IPS-18a (cell line): ENCODE data around the gene JADE1.
A peak's percentile ranks its signal among the peaks of the same experiment; 100 is the strongest.

Experiments used
- H3K27ac ChIP-seq: one replicate; pipeline ENCODE4 v1.5.1; 2013; ENCODE audit warnings: low read length
- H3K27me3 ChIP-seq: one replicate; pipeline ENCODE4 v1.6.1; 2013; ENCODE audit warnings: mild to moderate bottlenecking, low read length; ENCODE audit not compliant: control insufficient read depth, insufficient read depth
- H3K36me3 ChIP-seq: one replicate; pipeline ENCODE4 v1.6.1; 2013; ENCODE audit warnings: low read depth, low read length; ENCODE audit not compliant: control insufficient read depth
- H3K4me1 ChIP-seq: one replicate; pipeline ENCODE4 v1.6.1; 2013; ENCODE audit warnings: low read depth, low read length; ENCODE audit not compliant: control insufficient read depth
- H3K4me3 ChIP-seq: one replicate; pipeline ENCODE4 v1.5.1; 2013; ENCODE audit warnings: low read length
- H3K9ac ChIP-seq: one replicate; pipeline ENCODE4 v1.6.1; 2013; ENCODE audit warnings: mild to moderate bottlenecking, low read length, moderate library complexity
- H3K9me3 ChIP-seq: one replicate; pipeline ENCODE4 v1.6.1; 2013; ENCODE audit warnings: low read depth, low read length; ENCODE audit not compliant: control insufficient read depth

Gene JADE1

GRCh38 chr4:128809477-128810330, at the start of gene JADE1:
Gene JADE1, plus strand, starts transcription at chr4:128809700. Its CDS starts 22,059 bp downstream, at chr4:128831759.
- peak within 1 kb of the TSS; percentile 96 for H3K27ac ChIP-seq

DNA sequence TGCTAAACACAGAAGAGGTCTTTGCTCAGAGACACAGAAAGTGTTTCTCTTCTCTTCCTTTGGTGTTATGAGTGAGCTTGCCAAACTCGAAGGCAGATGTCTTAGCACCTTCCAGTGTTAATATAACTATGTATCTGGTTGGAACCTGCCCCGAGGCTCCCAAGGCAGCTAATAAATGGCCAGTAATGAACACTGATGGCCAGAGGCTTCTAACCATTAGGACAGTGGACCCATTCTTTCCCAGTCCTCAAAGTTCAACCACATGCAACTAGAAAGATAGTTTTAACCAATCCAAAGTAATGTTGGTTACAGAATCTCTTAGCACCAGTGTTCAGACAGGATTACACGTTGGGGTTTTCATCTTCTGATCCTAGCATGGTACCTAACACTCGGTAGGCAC, 42.7 kb upstream of the JADE1 start:
- H3K4me3 ChIP-seq = no peak overlapping the region
- H3K4me1 ChIP-seq = no peaks in the 10 kb centered on the region
- no peak overlapping the region for H3K9ac ChIP-seq
- no peaks in the 10 kb centered on the region for H3K36me3 ChIP-seq
- no peaks in the 10 kb centered on the region for H3K9me3 ChIP-seq
- H3K27ac ChIP-seq = no peak overlapping the region
- H3K27me3 ChIP-seq = no peaks in the 10 kb centered on the region

More at GRCh38 chr4:128809477-128810330, at the start of gene JADE1:
- Histone ChIP-seq H3K4me3 (peak within 1 kb of the TSS; percentile 98), H3K36me3 (no peaks in the 10 kb centered on the region), H3K27me3 (no peaks in the 10 kb centered on the region), H3K9me3 (no peaks in the 10 kb centered on the region), H3K9ac (peak within 1 kb of the TSS; percentile 99), H3K4me1 (peaks cover 20% of the 10 kb centered on the region)

- Histone ChIP-seq H3K4me1 (no peaks in the 10 kb centered on the region), H3K9me3 (no peaks in the 10 kb centered on the region), H3K4me3 (no peak overlapping the region), H3K9ac (no peak overlapping the region), H3K36me3 (no peaks in the 10 kb centered on the region), H3K27me3 (no peaks in the 10 kb centered on the region), H3K27ac (no peak overlapping the region)
These were observed 41.0 kb upstream of the JADE1 start for GRCh38 chr4:128768373-128768996.

- no peak overlapping the region for H3K27ac ChIP-seq
- H3K4me1 ChIP-seq = no peaks in the 10 kb centered on the region
- H3K9ac ChIP-seq = no peak overlapping the region
- no peak overlapping the region for H3K4me3 ChIP-seq
- H3K36me3 ChIP-seq = no peaks in the 10 kb centered on the region
- no peaks in the 10 kb centered on the region for H3K9me3 ChIP-seq
- no peaks in the 10 kb centered on the region for H3K27me3 ChIP-seq
These were observed 40.5 kb upstream of the JADE1 start for GRCh38 chr4:128769011-128769410.

GRCh38 chr4:128770807-128771206, 38.7 kb upstream of the JADE1 start:
- no peak overlapping the region for H3K9ac ChIP-seq
- no peak overlapping the region for H3K27ac ChIP-seq
- H3K4me1 ChIP-seq = peaks cover 5% of the 10 kb centered on the region

GRCh38 chr4:128775477-128775876, 34.0 kb upstream of the JADE1 start:
- Histone ChIP-seq H3K9ac (no peak overlapping the region), H3K27ac (no peak overlapping the region), H3K4me1 (peaks cover 9% of the 10 kb centered on the region), H3K9me3 (no peaks in the 10 kb centered on the region), H3K4me3 (no peak overlapping the region), H3K27me3 (no peaks in the 10 kb centered on the region), H3K36me3 (no peaks in the 10 kb centered on the region)

More at GRCh38 chr4:128770807-128771206, 38.7 kb upstream of the JADE1 start:
- Histone ChIP-seq H3K36me3 (no peaks in the 10 kb centered on the region), H3K27me3 (no peaks in the 10 kb centered on the region), H3K9me3 (no peaks in the 10 kb centered on the region), H3K4me3 (no peak overlapping the region)

DNA sequence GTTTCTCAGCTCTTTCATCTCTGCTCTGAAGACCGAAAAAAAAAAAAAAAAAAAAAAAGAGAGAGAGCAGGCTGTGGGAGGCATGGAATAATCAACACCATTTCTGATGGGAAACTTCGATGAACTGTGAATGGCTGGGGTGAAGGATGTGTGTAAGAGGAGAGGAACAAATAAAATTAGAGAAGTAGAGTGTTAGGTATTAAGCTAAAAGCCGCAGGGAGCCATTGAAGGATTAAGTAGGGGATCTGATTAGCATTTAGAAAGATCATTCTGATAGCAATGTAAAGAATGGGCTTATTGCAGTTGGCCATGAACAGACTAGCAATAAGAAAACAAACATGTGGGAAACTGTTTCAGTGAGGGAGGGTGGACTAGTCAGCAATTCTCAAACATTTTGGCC, 33.6 kb upstream of the JADE1 start:
- H3K27me3 ChIP-seq = no peaks in the 10 kb centered on the region
- H3K9ac ChIP-seq = no peak overlapping the region
- no peaks in the 10 kb centered on the region for H3K36me3 ChIP-seq
- peaks cover 9% of the 10 kb centered on the region for H3K4me1 ChIP-seq
- no peak overlapping the region for H3K4me3 ChIP-seq
- no peak overlapping the region for H3K27ac ChIP-seq
- H3K9me3 ChIP-seq = no peaks in the 10 kb centered on the region

- H3K9me3 ChIP-seq = no peaks in the 10 kb centered on the region
- H3K4me3 ChIP-seq = no peak overlapping the region
- H3K27me3 ChIP-seq = no peaks in the 10 kb centered on the region
- H3K36me3 ChIP-seq = no peaks in the 10 kb centered on the region
- H3K27ac ChIP-seq = no peak overlapping the region
- H3K9ac ChIP-seq = no peak overlapping the region
- H3K4me1 ChIP-seq = peaks cover 9% of the 10 kb centered on the region
These were observed 32.7 kb upstream of the JADE1 start for GRCh38 chr4:128776794-128777216.

- Histone ChIP-seq H3K9me3 (no peaks in the 10 kb centered on the region), H3K27ac (no peak overlapping the region), H3K9ac (no peak overlapping the region)
These were observed 28.8 kb upstream of the JADE1 start for GRCh38 chr4:128780688-128781087.

DNA sequence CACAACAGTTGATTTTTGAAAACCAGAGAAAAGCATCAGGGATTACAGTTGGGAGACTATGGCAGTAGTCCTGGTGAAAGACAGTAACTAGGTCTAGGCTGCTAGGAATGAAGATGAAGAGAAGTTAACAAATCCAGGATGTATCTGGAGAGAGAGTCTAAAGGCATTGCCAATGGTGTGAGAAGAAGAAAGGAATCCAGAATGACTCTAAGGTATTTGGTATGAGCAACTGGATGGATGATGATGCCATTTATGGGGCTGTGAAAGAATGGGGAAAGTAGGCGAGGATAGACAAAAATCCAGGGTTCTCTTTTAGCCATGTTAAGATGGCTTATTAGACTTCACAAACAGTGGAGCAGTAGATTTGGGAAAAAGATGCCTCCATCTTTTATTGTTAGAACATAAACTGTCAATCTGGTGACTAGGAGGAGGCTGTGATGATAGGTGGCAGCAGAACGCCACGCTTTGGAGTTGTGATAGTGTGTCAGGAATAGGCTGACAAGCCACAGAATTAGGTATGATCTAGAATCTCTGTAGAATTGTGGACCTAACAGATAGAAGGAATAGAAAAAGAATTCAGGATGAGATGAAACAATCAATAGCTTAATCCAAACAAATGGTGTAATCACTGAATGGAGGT, 27.3 kb upstream of the JADE1 start:
- no peaks in the 10 kb centered on the region for H3K27me3 ChIP-seq

More at GRCh38 chr4:128780688-128781087, 28.8 kb upstream of the JADE1 start:
- no peak overlapping the region for H3K4me3 ChIP-seq
- H3K36me3 ChIP-seq = no peaks in the 10 kb centered on the region
- H3K27me3 ChIP-seq = no peaks in the 10 kb centered on the region
- peaks cover 5% of the 10 kb centered on the region for H3K4me1 ChIP-seq

DNA sequence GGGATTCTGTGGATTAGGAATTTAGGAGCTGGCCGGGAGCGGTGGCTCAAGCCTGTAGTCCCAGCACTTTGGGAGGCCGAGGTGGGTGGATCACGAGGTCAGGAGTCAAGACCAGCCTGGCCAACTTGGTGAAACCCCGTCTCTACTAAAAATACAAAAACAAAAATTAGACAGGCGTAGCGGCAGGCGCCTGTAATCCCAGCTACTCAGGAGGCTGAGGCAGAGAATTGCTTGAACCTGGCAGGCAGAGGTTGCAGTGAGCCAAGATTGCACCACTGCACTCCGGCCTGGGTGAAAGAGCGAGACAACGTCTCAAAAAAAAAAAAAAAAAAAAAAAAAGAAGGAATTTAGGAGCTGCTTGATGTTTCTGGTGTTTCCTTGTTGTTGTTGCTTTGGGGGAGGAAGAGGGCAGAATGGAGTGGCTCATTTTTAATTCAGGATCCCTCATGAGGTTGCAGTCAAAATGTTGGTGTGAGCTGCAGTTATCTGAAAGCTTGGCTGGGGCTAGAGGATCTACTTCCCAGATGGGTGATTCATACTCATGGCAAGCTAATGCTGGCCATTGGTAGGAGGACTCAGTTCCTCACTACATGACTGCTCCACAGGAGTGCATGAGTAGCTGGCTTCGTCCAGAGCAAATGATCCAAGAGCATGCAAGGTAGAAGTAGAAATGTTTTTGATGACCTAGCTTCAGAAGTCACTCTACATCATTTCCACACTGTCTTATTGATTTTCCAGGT, 26.5 kb upstream of the JADE1 start:
- H3K9me3 ChIP-seq = no peaks in the 10 kb centered on the region
- no peaks in the 10 kb centered on the region for H3K4me1 ChIP-seq
- H3K27me3 ChIP-seq = no peaks in the 10 kb centered on the region
- H3K27ac ChIP-seq = no peak overlapping the region
- no peak overlapping the region for H3K9ac ChIP-seq
- H3K4me3 ChIP-seq = no peak overlapping the region
- no peaks in the 10 kb centered on the region for H3K36me3 ChIP-seq

More for the DNA sequence above, 27.3 kb upstream of the JADE1 start:
- no peak overlapping the region for H3K4me3 ChIP-seq
- H3K36me3 ChIP-seq = no peaks in the 10 kb centered on the region
- no peak overlapping the region for H3K9ac ChIP-seq
- H3K4me1 ChIP-seq = no peaks in the 10 kb centered on the region
- H3K27ac ChIP-seq = no peak overlapping the region
- H3K9me3 ChIP-seq = no peaks in the 10 kb centered on the region
